Hepatocyte (in vitro differentiated cells): ENCODE data around the gene CAV2.

ENCODE experiments used
- CTCF ChIP-seq: fragments of 200-600 bp; sonication (generic); IDR thresholded peaks from 2 replicates; pipeline ENCODE4 v1.5.1; 2016; ENCODE audit warnings: antibody characterized with exemption, mild to moderate bottlenecking; ENCODE audit not compliant: poor library complexity
- EZH2 ChIP-seq: fragments of 200-600 bp; sonication (generic); IDR thresholded peaks from 2 replicates; pipeline ENCODE4 v1.6.1; 2016; ENCODE audit warnings: antibody characterized with exemption, mild to moderate bottlenecking, borderline replicate concordance
- EZH2phosphoT487 ChIP-seq: fragments of 200-600 bp; sonication (generic); IDR thresholded peaks from one replicate; pipeline ENCODE4 v1.6.1; 2018; ENCODE audit warnings: antibody characterized with exemption, mild to moderate bottlenecking, low read depth, moderate library complexity; ENCODE audit not compliant: unreplicated experiment, severe bottlenecking

- no peak for TF ChIP-seq EZH2
- TF ChIP-seq CTCF: no peak
- TF ChIP-seq EZH2phosphoT487: no peak
These were observed 1.8 kb upstream of the CAV2 start for GRCh38 chr7:116497708-116498107.
